ENCODE data around the gene LHFPL3.

Gene LHFPL3

DNA sequence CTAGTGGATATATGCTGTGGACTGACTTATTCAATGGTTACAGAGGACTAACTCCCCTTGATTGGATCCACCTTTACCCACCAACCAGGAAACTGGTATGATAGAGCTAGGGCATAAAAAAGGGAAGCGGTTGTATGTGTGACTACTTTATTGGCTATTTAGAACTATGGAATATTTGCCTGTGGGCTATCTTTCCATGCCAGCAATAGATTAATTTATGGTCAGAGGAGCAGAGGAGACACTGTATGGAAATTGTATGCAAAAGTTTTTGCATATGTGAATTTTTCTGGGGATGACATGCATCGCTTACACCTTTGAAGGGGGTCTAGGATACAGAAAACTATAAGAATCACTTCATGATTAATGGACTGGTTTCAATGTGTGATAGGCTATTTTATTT is 105.7 kb downstream of the LHFPL3 start:
- no peak for DNase-seq
- H3K27me3 ChIP-seq = peaks cover 33% of the 10 kb centered on the region
- no peaks in the 10 kb centered on the region for H3K36me3 ChIP-seq
- TF ChIP-seq, protein P1, sequence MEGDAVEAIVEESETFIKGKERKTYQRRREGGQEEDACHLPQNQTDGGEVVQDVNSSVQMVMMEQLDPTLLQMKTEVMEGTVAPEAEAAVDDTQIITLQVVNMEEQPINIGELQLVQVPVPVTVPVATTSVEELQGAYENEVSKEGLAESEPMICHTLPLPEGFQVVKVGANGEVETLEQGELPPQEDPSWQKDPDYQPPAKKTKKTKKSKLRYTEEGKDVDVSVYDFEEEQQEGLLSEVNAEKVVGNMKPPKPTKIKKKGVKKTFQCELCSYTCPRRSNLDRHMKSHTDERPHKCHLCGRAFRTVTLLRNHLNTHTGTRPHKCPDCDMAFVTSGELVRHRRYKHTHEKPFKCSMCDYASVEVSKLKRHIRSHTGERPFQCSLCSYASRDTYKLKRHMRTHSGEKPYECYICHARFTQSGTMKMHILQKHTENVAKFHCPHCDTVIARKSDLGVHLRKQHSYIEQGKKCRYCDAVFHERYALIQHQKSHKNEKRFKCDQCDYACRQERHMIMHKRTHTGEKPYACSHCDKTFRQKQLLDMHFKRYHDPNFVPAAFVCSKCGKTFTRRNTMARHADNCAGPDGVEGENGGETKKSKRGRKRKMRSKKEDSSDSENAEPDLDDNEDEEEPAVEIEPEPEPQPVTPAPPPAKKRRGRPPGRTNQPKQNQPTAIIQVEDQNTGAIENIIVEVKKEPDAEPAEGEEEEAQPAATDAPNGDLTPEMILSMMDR (IDR thresholded peaks at IDR 0.05; ENCODE audit: low read depth, low read length) = no peak
- H3K9me3 ChIP-seq = no peaks in the 10 kb centered on the region
- H3K4me3 ChIP-seq (ENCODE audit: low read depth, low read length) = no peak overlapping the region
- H3K4me1 ChIP-seq = no peaks in the 10 kb centered on the region

DNA sequence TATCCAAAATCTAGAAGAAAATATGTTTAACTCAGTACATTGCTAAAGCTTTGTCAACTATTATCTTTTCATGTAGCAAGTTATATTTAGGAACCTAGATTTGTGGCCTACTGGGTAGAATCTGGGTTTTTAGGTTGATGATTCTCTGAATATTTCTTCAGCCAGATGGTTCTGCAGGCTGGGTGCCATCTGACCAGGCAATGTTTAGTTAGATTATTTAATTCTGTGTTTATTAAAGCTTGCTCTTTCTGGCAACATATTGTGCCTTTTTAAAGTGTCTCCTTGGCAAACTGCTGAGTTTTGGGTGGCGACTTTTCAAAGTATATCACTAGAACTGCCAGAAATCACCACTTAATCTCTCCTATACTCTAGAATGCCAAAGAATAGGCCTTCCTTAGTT is 114.1 kb downstream of the LHFPL3 start:
- TF ChIP-seq, protein P1 (IDR thresholded peaks at IDR 0.05; ENCODE audit: low read depth, low read length) = no peak
- Histone ChIP-seq H3K9me3 (no peaks in the 10 kb centered on the region), H3K36me3 (no peaks in the 10 kb centered on the region), H3K4me1 (no peaks in the 10 kb centered on the region), H3K27me3 (peaks cover 55% of the 10 kb centered on the region), H3K4me3 (ENCODE audit: low read depth, low read length) (no peak overlapping the region)
- DNase-seq = no peak

DNA sequence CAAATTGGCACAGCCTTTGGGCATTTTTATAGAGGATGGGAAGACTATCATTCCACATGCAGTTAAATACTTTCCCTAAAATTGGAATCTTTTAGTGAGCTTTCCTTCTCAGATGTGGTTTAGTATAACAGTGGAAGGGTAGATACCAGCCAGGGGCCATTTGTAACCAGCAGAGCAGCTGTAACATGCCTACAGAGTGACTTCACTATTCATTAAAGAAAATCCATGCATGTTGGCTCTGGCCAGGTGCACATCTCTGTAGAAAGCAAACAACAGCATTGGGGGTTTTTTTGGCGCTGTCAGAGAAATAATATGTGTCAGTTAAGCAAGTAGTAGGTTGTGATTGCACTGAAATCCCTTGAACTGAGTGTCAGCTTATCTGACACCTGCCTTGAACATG is 115.6 kb downstream of the LHFPL3 start:
- no peaks in the 10 kb centered on the region for H3K4me1 ChIP-seq
- no peak for DNase-seq
- H3K27me3 ChIP-seq = peaks cover 61% of the 10 kb centered on the region
- no peaks in the 10 kb centered on the region for H3K36me3 ChIP-seq
- H3K9me3 ChIP-seq = no peaks in the 10 kb centered on the region
- no peak overlapping the region for H3K4me3 ChIP-seq (ENCODE audit: low read depth, low read length)
- TF ChIP-seq, protein P1 (IDR thresholded peaks at IDR 0.05; ENCODE audit: low read depth, low read length) = no peak

DNA sequence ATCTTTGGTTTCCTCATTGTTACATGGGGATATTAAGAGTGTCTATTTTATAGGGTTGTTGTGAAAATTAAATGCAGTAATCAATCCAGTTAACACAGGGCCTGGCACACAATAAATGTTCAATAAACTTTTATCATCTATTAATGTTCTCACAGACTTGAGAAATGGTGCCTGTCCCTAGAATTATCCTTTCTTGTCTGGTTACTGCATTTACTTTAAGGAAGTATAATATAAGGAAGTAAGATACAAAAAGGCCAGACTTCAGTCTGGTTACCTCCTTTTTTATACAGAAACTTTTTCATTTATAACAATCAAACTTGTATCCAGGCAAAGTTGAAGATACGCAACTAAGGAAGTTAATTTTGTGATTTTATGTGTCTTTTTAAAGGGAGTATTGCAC is 117.0 kb downstream of the LHFPL3 start:
- DNase-seq = no peak
- TF ChIP-seq, protein P1 (IDR thresholded peaks at IDR 0.05; ENCODE audit: low read depth, low read length) = no peak

DNA sequence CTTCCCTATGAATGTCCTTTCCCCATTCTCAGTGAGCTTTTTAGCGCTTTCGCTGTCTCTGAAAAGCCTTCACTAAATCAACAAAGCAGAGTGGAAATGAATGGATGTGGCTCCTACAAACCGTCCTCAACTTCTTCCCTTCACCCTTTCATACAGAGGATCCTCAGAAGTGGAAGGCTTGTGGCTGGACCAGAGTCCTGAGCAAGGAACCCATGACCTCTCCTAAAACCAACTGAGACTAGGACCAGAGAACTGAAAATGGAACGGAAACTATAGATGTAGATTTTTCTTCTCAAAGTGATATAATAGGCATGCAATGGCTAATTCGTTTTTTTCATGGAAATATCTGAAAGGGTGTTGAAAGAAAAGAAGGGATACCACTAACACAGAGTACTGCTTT is 122.5 kb downstream of the LHFPL3 start:
- TF ChIP-seq, protein P1 (IDR thresholded peaks at IDR 0.05; ENCODE audit: low read depth, low read length) = no peak
- DNase-seq = no peak
- peaks cover 3% of the 10 kb centered on the region; the same call in 1 of the 2 replicates for H3K9me3 ChIP-seq
- H3K27me3 ChIP-seq = peaks cover 56% of the 10 kb centered on the region
- no peak overlapping the region for H3K4me3 ChIP-seq (ENCODE audit: low read depth, low read length)
- H3K4me1 ChIP-seq = no peaks in the 10 kb centered on the region
- no peaks in the 10 kb centered on the region for H3K36me3 ChIP-seq

More for the DNA sequence above, 117.0 kb downstream of the LHFPL3 start:
- Histone ChIP-seq H3K4me3 (ENCODE audit: low read depth, low read length) (no peak overlapping the region), H3K4me1 (no peaks in the 10 kb centered on the region), H3K36me3 (no peaks in the 10 kb centered on the region), H3K9me3 (no peaks in the 10 kb centered on the region), H3K27me3 (peaks cover 71% of the 10 kb centered on the region)

DNA sequence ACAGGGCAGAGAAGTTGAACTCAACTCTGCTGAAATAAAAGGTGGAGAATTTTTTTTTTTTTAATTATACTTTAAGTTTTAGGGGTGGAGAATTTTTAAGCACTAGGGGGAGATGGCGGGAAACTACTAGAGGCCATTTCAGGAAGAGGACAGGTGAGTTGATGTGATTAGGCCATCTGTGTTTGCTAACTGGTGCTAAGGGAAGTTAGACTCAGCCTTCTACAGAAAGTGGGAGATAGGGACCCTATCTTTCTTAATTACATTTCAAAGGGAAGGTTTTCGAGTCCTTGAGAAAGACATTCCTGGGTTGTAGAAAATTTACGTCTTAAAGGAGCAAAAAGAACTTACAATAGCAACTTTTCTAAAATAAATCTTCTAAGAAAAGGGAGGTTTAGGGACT is 124.8 kb downstream of the LHFPL3 start:
- H3K36me3 ChIP-seq = no peaks in the 10 kb centered on the region
- H3K4me3 ChIP-seq (ENCODE audit: low read depth, low read length) = no peak overlapping the region
- peaks cover 41% of the 10 kb centered on the region for H3K27me3 ChIP-seq
- DNase-seq = no peak
- H3K4me1 ChIP-seq = no peaks in the 10 kb centered on the region
- H3K9me3 ChIP-seq = peaks cover 3% of the 10 kb centered on the region; the same call in 1 of the 2 replicates
- TF ChIP-seq, protein P1 (IDR thresholded peaks at IDR 0.05; ENCODE audit: low read depth, low read length) = no peak

All from BE2C (cell line).